HepG2 (cell line): Measurements from ENCODE around the gene LRRTM2. TPM values are rescaled to one million over a fixed set of nuclear protein-coding genes. Genes with fewer than 3 reads are reported as not detected.

Experiments used
- ATAC-seq: fragments of 200-7000 bp; cut with Tn5 transposase; 3 replicates; pipeline ENCODE4 v1.9.1; 2020; ENCODE audit warnings: mild to moderate bottlenecking, moderate library complexity
- BruUV-seq: library from RNA; stranded (reverse); fragments of 400-500 nt; replicated peaks from 2 replicates; lab custom pipeline; 2021; lab: Mats Ljungman, UMichigan
- CTCF ChIA-PET: fragments of 300-600 bp; formaldehyde crosslinking; extraction: SDS; loops from one replicate; lab custom pipeline; 2021; ENCODE audit warnings: low total read pairs, inconsistent platforms, low intra/inter-chr PET ratio; lab: Yijun Ruan, JAX
- POLR2A ChIA-PET: fragments of 350-600 bp; sonication (Branson Sonifier 250); formaldehyde crosslinking; loops from one replicate; lab custom pipeline; 2020; ENCODE audit warnings: antibody characterized with exemption, inconsistent platforms; lab: Yijun Ruan, JAX
- DNase-seq: peaks from one replicate; pipeline ENCODE4 v3.0.0-alpha.2; 2015; ENCODE audit warnings: low spot score
- FAIRE-seq: peaks from 3 replicates; lab custom pipeline; 2011; peaks lifted over from hg19 to GRCh38; lab: Jason Lieb, UNC
- H2AFZ ChIP-seq: one replicate; pipeline ENCODE4 v1.6.1; 2011; ENCODE audit warnings: low read length, inconsistent platforms
- H3K27ac ChIP-seq: fragments of 300-600 bp; 3 replicates; pipeline ENCODE4 v1.8.0; 2011; ENCODE audit warnings: mixed run types, mild to moderate bottlenecking, mixed read lengths, low read length, inconsistent platforms; ENCODE audit not compliant: insufficient read depth; ENCODE audit errors: extremely low read length
- H3K27me3 ChIP-seq, 2 experiments: fragments of 200-600 bp in 1 of 2; 2 replicates in 1 of 2; 3 replicates in 1 of 2; pipeline versions ENCODE4 v1.6.0 to v1.8.0; 2011; ENCODE audit warnings: low read length in 2 of 2, mild to moderate bottlenecking in 2 of 2, moderate library complexity in 2 of 2, inconsistent platforms in 1 of 2; ENCODE audit not compliant: insufficient read depth in 2 of 2, control insufficient read depth in 1 of 2
- H3K36me3 ChIP-seq, 2 experiments: fragments of 200-600 bp in 1 of 2; replicated peaks in 1 of 2; 2 replicates in 1 of 2; 3 replicates in 1 of 2; pipeline versions ENCODE4 v1.5.1 to v1.8.0; 2011; ENCODE audit warnings: low read length in 2 of 2, inconsistent platforms in 1 of 2; ENCODE audit not compliant: insufficient read depth in 2 of 2, control insufficient read depth in 1 of 2
- H3K4me1 ChIP-seq: 2 replicates; pipeline ENCODE4 v1.5.1; 2012; ENCODE audit warnings: low read length, inconsistent platforms; ENCODE audit not compliant: insufficient read depth
- H3K4me2 ChIP-seq: 2 replicates; pipeline ENCODE4 v1.6.0; 2011; ENCODE audit warnings: low read depth, low read length, inconsistent platforms
- H3K4me3 ChIP-seq, 3 experiments: fragments of 200-600 bp in 1 of 3; sonication (generic), shearing (Covaris generic) in 1 of 3; replicated peaks in 1 of 3; 2 replicates each; pipeline ENCODE4 v1.5.1; 2011 to 2016; ENCODE audit warnings: low read length in 3 of 3, inconsistent platforms in 2 of 3, low read depth in 2 of 3, mild to moderate bottlenecking in 2 of 3, control low read depth in 1 of 3, mixed read lengths in 1 of 3; ENCODE audit not compliant: insufficient read depth in 1 of 3
- H3K79me2 ChIP-seq: one replicate; pipeline ENCODE4 v1.6.1; 2011; ENCODE audit warnings: low read length, inconsistent platforms; ENCODE audit not compliant: insufficient read depth
- H3K9ac ChIP-seq: 2 replicates; pipeline ENCODE4 v1.6.0; 2011; ENCODE audit warnings: mild to moderate bottlenecking, low read depth, low read length, inconsistent platforms; ENCODE audit not compliant: insufficient read depth
- H3K9me3 ChIP-seq: 2 replicates; pipeline ENCODE4 v1.5.1; 2012; ENCODE audit warnings: mild to moderate bottlenecking, low read length
- H4K20me1 ChIP-seq: 2 replicates; pipeline ENCODE4 v1.6.0; 2011; ENCODE audit warnings: inconsistent platforms, mild to moderate bottlenecking, low read length, moderate library complexity; ENCODE audit not compliant: insufficient read depth
- ISL2 ChIP-seq: sonication (generic); formaldehyde crosslinking; IDR thresholded peaks from 2 replicates; pipeline ENCODE4 v1.5.0; 2020; ENCODE audit warnings: missing genetic modification reagents
- KMT2B ChIP-seq: IDR thresholded peaks from 2 replicates; pipeline ENCODE4 v1.6.1; 2016; ENCODE audit warnings: missing genetic modification reagents, missing compliant biosample characterization
- MTA3 ChIP-seq: sonication (generic); formaldehyde crosslinking; IDR thresholded peaks from 2 replicates; pipeline ENCODE4 v1.4.0; 2020; ENCODE audit warnings: missing genetic modification reagents
- NR3C1 ChIP-seq: sonication (generic); formaldehyde crosslinking; IDR thresholded peaks from 2 replicates; pipeline ENCODE4 v1.4.0; 2020; ENCODE audit warnings: missing genetic modification reagents
- ZBTB7A ChIP-seq: sonication (generic); formaldehyde crosslinking; IDR thresholded peaks from 2 replicates; pipeline ENCODE4 v1.8.0; 2022; ENCODE audit warnings: mild to moderate bottlenecking, missing genetic modification reagents
- ZNF160 ChIP-seq: sonication (generic); formaldehyde crosslinking; IDR thresholded peaks from 2 replicates; pipeline ENCODE4 v1.8.0; 2022; ENCODE audit warnings: mild to moderate bottlenecking, inconsistent platforms, missing genetic modification reagents
- WGBS: methylation state at CpG from one replicate; pipeline ENCODE4 v1.1.6; 2017; ENCODE audit warnings: low lambda C conversion rate; 5-methylcytosine and 5-hydroxymethylcytosine counted together
- in situ Hi-C: cut with HindIII; loops from 2 replicates; pipeline ENCODE4 v1.10.0; 2017; ENCODE audit warnings: low pct_unique_long_range_greater_than_20kb; ENCODE audit not compliant: extremely low pct_ligation_motif_present
- intact Hi-C: fragments of 100-400 bp; cut with micrococcal nuclease; formaldehyde crosslinking; loops from one replicate; pipeline ENCODE4 v1.10.0; 2022; ENCODE audit not compliant: unreplicated experiment
- polyA plus RNA-seq, 8 experiments: library from polyadenylated mRNA; depleted of rRNA in 3 of 8; stranded (reverse) in 7 of 8; unstranded in 1 of 8; fragments of >200 nt; fragmentation: Illumina TruSeq in 4 of 8; extraction: Trizol in 4 of 8; gene quantifications; 2 replicates each; pipeline versions ENCODE4 v1.2.1 to v1.2.3, GENCODE V29; 2011 to 2016; ENCODE audit warnings: low read depth in 4 of 8, missing spikeins in 1 of 8, mixed read lengths in 1 of 8; ENCODE audit not compliant: insufficient read depth in 1 of 8
- total RNA-seq, 5 experiments: library from RNA; depleted of rRNA; stranded (reverse); fragments of >200 nt; fragmentation: Illumina TruSeq; extraction: Trizol; gene quantifications; 2 replicates each; pipeline ENCODE4 v1.2.3, GENCODE V29; 2016; ENCODE audit warnings: low read depth in 1 of 5
- TF ChIP-seq, protein P1 (sequence below): sonication (generic); formaldehyde crosslinking; IDR thresholded peaks from 2 replicates; pipeline ENCODE4 v1.4.0; 2020; ENCODE audit warnings: missing genetic modification reagents
- TF ChIP-seq, protein P2 (sequence below): IDR thresholded peaks from 2 replicates; pipeline ENCODE4 v1.6.1; 2016; ENCODE audit warnings: missing compliant biosample characterization, missing genetic modification reagents, borderline replicate concordance
- TF ChIP-seq, protein P3 (sequence below): sonication (generic); formaldehyde crosslinking; IDR thresholded peaks from 2 replicates; pipeline ENCODE4 v1.4.0; 2020; ENCODE audit warnings: missing genetic modification reagents
- TF ChIP-seq, protein P4 (sequence below), 2 experiments: IDR thresholded peaks; 2 replicates each; pipeline ENCODE4 v1.6.1; 2011 to 2012; ENCODE audit warnings: low read length in 2 of 2, borderline replicate concordance in 1 of 2, low read depth in 1 of 2, mild to moderate bottlenecking in 1 of 2, moderate library complexity in 1 of 2

Gene LRRTM2
- total and polyA plus RNA-seq, 2 of the 13 experiments (the other 11 are each of a cell fraction or from before 2014, with no cell fraction given), result not detected

DNA sequence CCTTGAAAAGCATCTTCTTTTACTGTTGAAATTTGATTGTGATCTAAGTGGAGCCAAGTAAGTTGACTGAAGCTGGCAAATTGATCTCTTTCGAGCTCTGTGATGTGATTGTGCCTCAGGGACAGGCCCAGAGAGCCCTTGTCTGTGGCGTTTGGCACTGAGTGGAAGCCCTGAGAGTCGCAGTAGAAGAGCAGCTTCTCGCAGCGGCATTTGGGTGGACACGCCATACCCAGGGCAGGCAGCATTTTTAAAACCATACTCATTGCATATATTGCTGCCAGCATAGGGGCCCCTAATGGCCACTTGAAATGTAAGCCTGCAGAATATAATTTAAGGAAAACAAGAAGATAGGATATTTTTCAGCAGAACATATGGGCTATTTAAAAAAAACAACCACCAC is 894 bp downstream of the LRRTM2 start (continued):
- TF ChIP-seq, protein P1, sequence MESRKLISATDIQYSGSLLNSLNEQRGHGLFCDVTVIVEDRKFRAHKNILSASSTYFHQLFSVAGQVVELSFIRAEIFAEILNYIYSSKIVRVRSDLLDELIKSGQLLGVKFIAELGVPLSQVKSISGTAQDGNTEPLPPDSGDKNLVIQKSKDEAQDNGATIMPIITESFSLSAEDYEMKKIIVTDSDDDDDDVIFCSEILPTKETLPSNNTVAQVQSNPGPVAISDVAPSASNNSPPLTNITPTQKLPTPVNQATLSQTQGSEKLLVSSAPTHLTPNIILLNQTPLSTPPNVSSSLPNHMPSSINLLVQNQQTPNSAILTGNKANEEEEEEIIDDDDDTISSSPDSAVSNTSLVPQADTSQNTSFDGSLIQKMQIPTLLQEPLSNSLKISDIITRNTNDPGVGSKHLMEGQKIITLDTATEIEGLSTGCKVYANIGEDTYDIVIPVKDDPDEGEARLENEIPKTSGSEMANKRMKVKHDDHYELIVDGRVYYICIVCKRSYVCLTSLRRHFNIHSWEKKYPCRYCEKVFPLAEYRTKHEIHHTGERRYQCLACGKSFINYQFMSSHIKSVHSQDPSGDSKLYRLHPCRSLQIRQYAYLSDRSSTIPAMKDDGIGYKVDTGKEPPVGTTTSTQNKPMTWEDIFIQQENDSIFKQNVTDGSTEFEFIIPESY (CRISPR knock-in tag), result no peak
- TF ChIP-seq, protein P2, sequence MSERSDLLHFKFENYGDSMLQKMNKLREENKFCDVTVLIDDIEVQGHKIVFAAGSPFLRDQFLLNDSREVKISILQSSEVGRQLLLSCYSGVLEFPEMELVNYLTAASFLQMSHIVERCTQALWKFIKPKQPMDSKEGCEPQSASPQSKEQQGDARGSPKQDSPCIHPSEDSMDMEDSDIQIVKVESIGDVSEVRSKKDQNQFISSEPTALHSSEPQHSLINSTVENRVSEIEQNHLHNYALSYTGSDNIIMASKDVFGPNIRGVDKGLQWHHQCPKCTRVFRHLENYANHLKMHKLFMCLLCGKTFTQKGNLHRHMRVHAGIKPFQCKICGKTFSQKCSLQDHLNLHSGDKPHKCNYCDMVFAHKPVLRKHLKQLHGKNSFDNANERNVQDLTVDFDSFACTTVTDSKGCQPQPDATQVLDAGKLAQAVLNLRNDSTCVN (CRISPR knock-in tag), result no peak
- TF ChIP-seq, protein P3, sequence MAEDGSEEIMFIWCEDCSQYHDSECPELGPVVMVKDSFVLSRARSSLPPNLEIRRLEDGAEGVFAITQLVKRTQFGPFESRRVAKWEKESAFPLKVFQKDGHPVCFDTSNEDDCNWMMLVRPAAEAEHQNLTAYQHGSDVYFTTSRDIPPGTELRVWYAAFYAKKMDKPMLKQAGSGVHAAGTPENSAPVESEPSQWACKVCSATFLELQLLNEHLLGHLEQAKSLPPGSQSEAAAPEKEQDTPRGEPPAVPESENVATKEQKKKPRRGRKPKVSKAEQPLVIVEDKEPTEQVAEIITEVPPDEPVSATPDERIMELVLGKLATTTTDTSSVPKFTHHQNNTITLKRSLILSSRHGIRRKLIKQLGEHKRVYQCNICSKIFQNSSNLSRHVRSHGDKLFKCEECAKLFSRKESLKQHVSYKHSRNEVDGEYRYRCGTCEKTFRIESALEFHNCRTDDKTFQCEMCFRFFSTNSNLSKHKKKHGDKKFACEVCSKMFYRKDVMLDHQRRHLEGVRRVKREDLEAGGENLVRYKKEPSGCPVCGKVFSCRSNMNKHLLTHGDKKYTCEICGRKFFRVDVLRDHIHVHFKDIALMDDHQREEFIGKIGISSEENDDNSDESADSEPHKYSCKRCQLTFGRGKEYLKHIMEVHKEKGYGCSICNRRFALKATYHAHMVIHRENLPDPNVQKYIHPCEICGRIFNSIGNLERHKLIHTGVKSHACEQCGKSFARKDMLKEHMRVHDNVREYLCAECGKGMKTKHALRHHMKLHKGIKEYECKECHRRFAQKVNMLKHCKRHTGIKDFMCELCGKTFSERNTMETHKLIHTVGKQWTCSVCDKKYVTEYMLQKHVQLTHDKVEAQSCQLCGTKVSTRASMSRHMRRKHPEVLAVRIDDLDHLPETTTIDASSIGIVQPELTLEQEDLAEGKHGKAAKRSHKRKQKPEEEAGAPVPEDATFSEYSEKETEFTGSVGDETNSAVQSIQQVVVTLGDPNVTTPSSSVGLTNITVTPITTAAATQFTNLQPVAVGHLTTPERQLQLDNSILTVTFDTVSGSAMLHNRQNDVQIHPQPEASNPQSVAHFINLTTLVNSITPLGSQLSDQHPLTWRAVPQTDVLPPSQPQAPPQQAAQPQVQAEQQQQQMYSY (CRISPR knock-in tag), result no peak
- TF ChIP-seq, all 625 proteins: peak for 0

DNA sequence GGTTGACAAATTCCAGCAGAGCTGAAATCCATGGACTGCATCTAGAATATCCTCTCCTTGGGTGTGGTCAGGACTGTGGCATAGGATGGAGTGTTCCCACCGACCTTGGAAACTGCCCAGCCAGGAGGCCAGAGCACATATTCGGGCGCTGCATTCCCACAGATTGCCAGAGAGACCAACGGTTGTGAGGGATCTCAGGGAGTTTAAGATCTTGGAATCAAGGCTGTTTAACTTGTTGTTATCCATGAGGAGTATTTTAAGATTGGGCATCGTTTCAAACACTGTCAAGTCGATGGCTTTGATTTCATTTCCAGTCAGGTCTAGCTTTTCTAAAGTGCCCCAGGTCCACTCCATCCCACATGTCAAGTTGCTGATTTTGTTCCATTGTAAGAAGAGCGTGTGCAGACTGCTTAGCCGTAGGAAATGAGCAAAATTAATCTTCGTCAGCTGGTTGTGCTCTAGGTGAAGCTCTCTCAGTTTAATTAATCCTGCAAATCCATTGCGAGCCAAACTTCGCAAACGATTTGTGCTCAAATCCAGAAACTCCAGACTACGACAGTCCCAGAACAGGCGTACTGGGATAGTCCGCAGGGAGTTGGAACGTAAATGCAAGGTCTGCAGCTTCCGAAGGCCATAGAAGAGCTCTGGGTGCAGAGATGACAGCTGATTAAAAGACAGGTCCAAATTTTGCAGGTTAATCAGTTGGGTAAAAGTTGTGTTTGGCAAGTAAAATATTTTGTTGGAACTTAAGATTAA is 1.5 kb downstream of the LRRTM2 start:
- ChIA-PET POLR2A (no interaction called here), CTCF (no interaction called here)
- Histone ChIP-seq H3K9me3 (no peaks in the 10 kb centered on the region), H3K27me3 (no peaks in the 10 kb centered on the region), H4K20me1 (peaks cover 57% of the 10 kb centered on the region), H3K27ac (no peak overlapping the region), H3K4me1 (peaks cover 32% of the 10 kb centered on the region), H2AFZ (no peak overlapping the region), H3K9ac (no peak overlapping the region), H3K4me3 (no peak overlapping the region), H3K4me2 (no peak overlapping the region), H3K36me3 (0 out of 5 replicates have a peak, but pooled peaks cover 1 to 9% of the 10 kb centered on the region in 2 experiments), H3K79me2 (peaks cover 11% of the 10 kb centered on the region)
- ATAC-seq (no peak), DNase-seq (no peak), FAIRE-seq (no peak)
- intact Hi-C loops (no loop called here), in situ Hi-C loops (no loop called here)
- BruUV-seq, result no TSS peak
- TF ChIP-seq NR3C1 (CRISPR knock-in tag) (no peak), ISL2 (no peak), ZBTB7A (CRISPR knock-in tag) (no peak), KMT2B (CRISPR knock-in tag) (no peak), MTA3 (CRISPR knock-in tag) (no peak), ZNF160 (CRISPR knock-in tag) (no peak)
- TF ChIP-seq, protein P4, sequence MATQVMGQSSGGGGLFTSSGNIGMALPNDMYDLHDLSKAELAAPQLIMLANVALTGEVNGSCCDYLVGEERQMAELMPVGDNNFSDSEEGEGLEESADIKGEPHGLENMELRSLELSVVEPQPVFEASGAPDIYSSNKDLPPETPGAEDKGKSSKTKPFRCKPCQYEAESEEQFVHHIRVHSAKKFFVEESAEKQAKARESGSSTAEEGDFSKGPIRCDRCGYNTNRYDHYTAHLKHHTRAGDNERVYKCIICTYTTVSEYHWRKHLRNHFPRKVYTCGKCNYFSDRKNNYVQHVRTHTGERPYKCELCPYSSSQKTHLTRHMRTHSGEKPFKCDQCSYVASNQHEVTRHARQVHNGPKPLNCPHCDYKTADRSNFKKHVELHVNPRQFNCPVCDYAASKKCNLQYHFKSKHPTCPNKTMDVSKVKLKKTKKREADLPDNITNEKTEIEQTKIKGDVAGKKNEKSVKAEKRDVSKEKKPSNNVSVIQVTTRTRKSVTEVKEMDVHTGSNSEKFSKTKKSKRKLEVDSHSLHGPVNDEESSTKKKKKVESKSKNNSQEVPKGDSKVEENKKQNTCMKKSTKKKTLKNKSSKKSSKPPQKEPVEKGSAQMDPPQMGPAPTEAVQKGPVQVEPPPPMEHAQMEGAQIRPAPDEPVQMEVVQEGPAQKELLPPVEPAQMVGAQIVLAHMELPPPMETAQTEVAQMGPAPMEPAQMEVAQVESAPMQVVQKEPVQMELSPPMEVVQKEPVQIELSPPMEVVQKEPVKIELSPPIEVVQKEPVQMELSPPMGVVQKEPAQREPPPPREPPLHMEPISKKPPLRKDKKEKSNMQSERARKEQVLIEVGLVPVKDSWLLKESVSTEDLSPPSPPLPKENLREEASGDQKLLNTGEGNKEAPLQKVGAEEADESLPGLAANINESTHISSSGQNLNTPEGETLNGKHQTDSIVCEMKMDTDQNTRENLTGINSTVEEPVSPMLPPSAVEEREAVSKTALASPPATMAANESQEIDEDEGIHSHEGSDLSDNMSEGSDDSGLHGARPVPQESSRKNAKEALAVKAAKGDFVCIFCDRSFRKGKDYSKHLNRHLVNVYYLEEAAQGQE (IDR thresholded peaks at IDR 0.05; ENCODE audit: borderline replicate concordance in 1 of 2, low read depth in 1 of 2, low read length in 2 of 2), result no peak
- 95% methylated on average over 17 of the region's 17 CpGs for WGBS
